Skeletal muscle satellite cell (primary cell): ENCODE measurements around the gene ATP13A5.

Source experiments
- H3K27me3 ChIP-seq: 2 replicates; pipeline ENCODE4 v1.7.0; 2013; ENCODE audit warnings: low read length; ENCODE audit not compliant: control insufficient read depth, insufficient read depth
- H3K36me3 ChIP-seq: 2 replicates; pipeline ENCODE4 v1.7.0; 2013; ENCODE audit warnings: mild to moderate bottlenecking, control low read depth, low read length; ENCODE audit not compliant: insufficient read depth
- H3K4me1 ChIP-seq: 2 replicates; pipeline ENCODE4 v1.7.0; 2013; ENCODE audit warnings: low read length; ENCODE audit not compliant: control insufficient read depth, insufficient read depth
- H3K4me2 ChIP-seq: 2 replicates; pipeline ENCODE4 v1.7.0; 2013; ENCODE audit warnings: mild to moderate bottlenecking, low read length
- H3K4me3 ChIP-seq: 2 replicates; pipeline ENCODE4 v1.7.0; 2013; ENCODE audit warnings: low read length
- H3K9ac ChIP-seq: 2 replicates; pipeline ENCODE4 v1.7.0; 2013; ENCODE audit warnings: mild to moderate bottlenecking, low read depth, low read length, moderate library complexity
- H3K9me3 ChIP-seq: replicated peaks from 2 replicates; pipeline ENCODE4 v1.7.0; 2013; ENCODE audit warnings: mild to moderate bottlenecking, control low read depth, low read length

ATP13A5 gene

GRCh38 chr3:193250492-193250891 is 128.1 kb downstream of the ATP13A5 start:
- Histone ChIP-seq H3K36me3 (no peaks in the 10 kb centered on the region), H3K4me2 (no peak overlapping the region), H3K9me3 (no peaks in the 10 kb centered on the region), H3K9ac (no peak overlapping the region), H3K27me3 (no peaks in the 10 kb centered on the region), H3K4me1 (no peaks in the 10 kb centered on the region), H3K4me3 (no peak overlapping the region)

- no peaks in the 10 kb centered on the region for H3K9me3 ChIP-seq
Observed at GRCh38 chr3:193248848-193249468, 129.6 kb downstream of the ATP13A5 start.

GRCh38 chr3:193243571-193243970 is 135.0 kb downstream of the ATP13A5 start:
- no peak overlapping the region for H3K4me2 ChIP-seq
- peaks cover 3% of the 10 kb centered on the region for H3K4me1 ChIP-seq
- no peak overlapping the region for H3K9ac ChIP-seq
- H3K36me3 ChIP-seq, result no peaks in the 10 kb centered on the region
- H3K9me3 ChIP-seq, result no peaks in the 10 kb centered on the region
- H3K27me3 ChIP-seq, result peaks cover 3% of the 10 kb centered on the region
- H3K4me3 ChIP-seq, result no peak overlapping the region

More at GRCh38 chr3:193248848-193249468, 129.6 kb downstream of the ATP13A5 start:
- no peak overlapping the region for H3K9ac ChIP-seq
- no peak overlapping the region for H3K4me2 ChIP-seq
- no peaks in the 10 kb centered on the region for H3K36me3 ChIP-seq
- no peaks in the 10 kb centered on the region for H3K27me3 ChIP-seq
- no peak overlapping the region for H3K4me3 ChIP-seq
- H3K4me1 ChIP-seq, result no peaks in the 10 kb centered on the region

GRCh38 chr3:193241716-193242115 is 136.8 kb downstream of the ATP13A5 start:
- peaks cover 3% of the 10 kb centered on the region for H3K4me1 ChIP-seq
- no peak overlapping the region for H3K9ac ChIP-seq
- H3K9me3 ChIP-seq, result no peaks in the 10 kb centered on the region
- no peaks in the 10 kb centered on the region for H3K36me3 ChIP-seq
- peaks cover 3% of the 10 kb centered on the region for H3K27me3 ChIP-seq
- H3K4me3 ChIP-seq, result peak overlapping the region; percentile 64
- peak overlapping the region; percentile 87 for H3K4me2 ChIP-seq

- Histone ChIP-seq H3K27me3 (peaks cover 3% of the 10 kb centered on the region), H3K9me3 (no peaks in the 10 kb centered on the region), H3K4me3 (peak within 1 kb of the TSS; percentile 64), H3K36me3 (no peaks in the 10 kb centered on the region), H3K4me2 (peak within 1 kb of the TSS; percentile 87), H3K9ac (peak within 1 kb of the TSS; percentile 49), H3K4me1 (peaks cover 3% of the 10 kb centered on the region)
Observed at GRCh38 chr3:193240850-193241706, 137.5 kb downstream of the ATP13A5 start, which contains the start of gene PLAAT1. TSS of gene PLAAT1 (plus strand) at chr3:193241222. CDS start at chr3:193255651, 14,429 bp downstream.

- Histone ChIP-seq H3K4me3 (peak overlapping the region; percentile 64), H3K4me1 (peaks cover 3% of the 10 kb centered on the region), H3K9ac (no peak overlapping the region), H3K27me3 (peaks cover 3% of the 10 kb centered on the region), H3K9me3 (no peaks in the 10 kb centered on the region), H3K36me3 (no peaks in the 10 kb centered on the region), H3K4me2 (peak overlapping the region; percentile 87)
Observed at GRCh38 chr3:193240436-193240849, 138.1 kb downstream of the ATP13A5 start.

- Histone ChIP-seq H3K4me3 (no peak overlapping the region), H3K27me3 (no peaks in the 10 kb centered on the region), H3K9ac (no peak overlapping the region), H3K9me3 (no peaks in the 10 kb centered on the region), H3K4me1 (peaks cover 3% of the 10 kb centered on the region), H3K36me3 (no peaks in the 10 kb centered on the region), H3K4me2 (no peak overlapping the region)
Observed at GRCh38 chr3:193237030-193237429, 141.5 kb downstream of the ATP13A5 start.

- Histone ChIP-seq H3K4me1 (peaks cover 3% of the 10 kb centered on the region), H3K36me3 (no peaks in the 10 kb centered on the region), H3K27me3 (no peaks in the 10 kb centered on the region), H3K9ac (no peak overlapping the region), H3K4me2 (no peak overlapping the region), H3K4me3 (no peak overlapping the region), H3K9me3 (no peaks in the 10 kb centered on the region)
Observed at GRCh38 chr3:193236599-193236998, 142.0 kb downstream of the ATP13A5 start.

GRCh38 chr3:193231201-193231600 is 147.4 kb downstream of the ATP13A5 start:
- Histone ChIP-seq H3K36me3 (no peaks in the 10 kb centered on the region), H3K4me1 (no peaks in the 10 kb centered on the region), H3K4me3 (no peak overlapping the region), H3K9ac (no peak overlapping the region), H3K9me3 (no peaks in the 10 kb centered on the region), H3K4me2 (no peak overlapping the region), H3K27me3 (no peaks in the 10 kb centered on the region)

GRCh38 chr3:193230610-193231009 is 147.9 kb downstream of the ATP13A5 start:
- Histone ChIP-seq H3K4me2 (no peak overlapping the region), H3K4me1 (no peaks in the 10 kb centered on the region), H3K4me3 (no peak overlapping the region), H3K9ac (no peak overlapping the region), H3K27me3 (no peaks in the 10 kb centered on the region), H3K36me3 (no peaks in the 10 kb centered on the region), H3K9me3 (no peaks in the 10 kb centered on the region)

- H3K9me3 ChIP-seq, result no peaks in the 10 kb centered on the region
Observed at GRCh38 chr3:193229851-193230420, 148.6 kb downstream of the ATP13A5 start.

More at GRCh38 chr3:193229851-193230420, 148.6 kb downstream of the ATP13A5 start:
- no peaks in the 10 kb centered on the region for H3K4me1 ChIP-seq
- no peaks in the 10 kb centered on the region for H3K36me3 ChIP-seq
- H3K4me3 ChIP-seq, result no peak overlapping the region
- H3K4me2 ChIP-seq, result no peak overlapping the region
- no peak overlapping the region for H3K9ac ChIP-seq
- H3K27me3 ChIP-seq, result no peaks in the 10 kb centered on the region
